ENCODE data around the gene HINT3.

DNA sequence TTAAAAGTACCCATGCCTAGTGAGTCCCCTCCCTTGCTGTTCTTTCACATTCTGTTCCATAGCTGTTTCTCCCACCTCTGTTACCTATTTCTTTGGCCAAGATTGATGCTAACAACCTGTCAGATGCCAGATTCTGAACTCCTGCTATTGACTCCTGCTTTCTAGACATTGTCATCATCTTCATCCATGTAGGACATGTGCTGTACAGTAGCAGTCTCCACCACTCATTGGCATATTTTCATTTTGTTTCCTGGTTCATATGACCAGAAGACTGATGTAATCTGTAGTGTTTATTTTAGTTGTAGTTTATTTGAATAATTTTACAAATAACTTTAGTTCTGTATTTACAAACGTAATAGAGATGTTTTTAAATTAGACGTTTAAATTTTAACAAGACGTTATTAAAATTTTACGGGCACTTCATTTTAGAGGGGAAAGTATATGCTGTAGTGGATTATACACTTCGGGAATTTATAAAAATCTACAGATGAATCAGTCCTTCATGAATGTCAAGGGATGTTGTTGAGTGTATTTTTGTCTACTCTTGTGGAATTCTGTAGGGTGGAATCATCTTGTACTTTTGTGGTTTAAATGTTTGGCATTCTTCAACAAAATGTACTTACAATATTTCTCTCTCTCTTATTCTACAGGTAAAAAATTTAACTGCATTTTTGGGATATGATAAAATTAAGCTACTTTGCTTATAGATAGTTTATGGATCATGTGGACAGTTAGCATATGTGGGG lies 63.9 kb downstream of the HINT3 start:
- TF ChIP-seq, protein P1, sequence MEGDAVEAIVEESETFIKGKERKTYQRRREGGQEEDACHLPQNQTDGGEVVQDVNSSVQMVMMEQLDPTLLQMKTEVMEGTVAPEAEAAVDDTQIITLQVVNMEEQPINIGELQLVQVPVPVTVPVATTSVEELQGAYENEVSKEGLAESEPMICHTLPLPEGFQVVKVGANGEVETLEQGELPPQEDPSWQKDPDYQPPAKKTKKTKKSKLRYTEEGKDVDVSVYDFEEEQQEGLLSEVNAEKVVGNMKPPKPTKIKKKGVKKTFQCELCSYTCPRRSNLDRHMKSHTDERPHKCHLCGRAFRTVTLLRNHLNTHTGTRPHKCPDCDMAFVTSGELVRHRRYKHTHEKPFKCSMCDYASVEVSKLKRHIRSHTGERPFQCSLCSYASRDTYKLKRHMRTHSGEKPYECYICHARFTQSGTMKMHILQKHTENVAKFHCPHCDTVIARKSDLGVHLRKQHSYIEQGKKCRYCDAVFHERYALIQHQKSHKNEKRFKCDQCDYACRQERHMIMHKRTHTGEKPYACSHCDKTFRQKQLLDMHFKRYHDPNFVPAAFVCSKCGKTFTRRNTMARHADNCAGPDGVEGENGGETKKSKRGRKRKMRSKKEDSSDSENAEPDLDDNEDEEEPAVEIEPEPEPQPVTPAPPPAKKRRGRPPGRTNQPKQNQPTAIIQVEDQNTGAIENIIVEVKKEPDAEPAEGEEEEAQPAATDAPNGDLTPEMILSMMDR (IDR thresholded peaks at IDR 0.05) = no peak
- no peak for TF ChIP-seq POLR2A (IDR thresholded peaks at IDR 0.05)
- TF ChIP-seq POLR2AphosphoS5 (IDR thresholded peaks at IDR 0.05) = no peak

Data from prostate gland (tissue), 2 donors.